Fibroblast of lung (primary cell): Measurements from ENCODE around the gene WWOX. TPM values are rescaled to one million over a fixed set of nuclear protein-coding genes. Genes with fewer than 3 reads are reported as not detected.

ENCODE experiments used
- DNase-seq, 2 donors: peaks; one replicate each; pipeline versions ENCODE4 v3.0.0 to v3.0.0-alpha.2; 2010; ENCODE audit warnings: low read depth in 2 of 2
- H2AFZ ChIP-seq: 2 replicates; pipeline ENCODE4 v1.5.1; 2012; ENCODE audit warnings: low read length, control low read depth, inconsistent platforms
- H3K27ac ChIP-seq: 2 replicates; pipeline ENCODE4 v1.5.1; 2011; ENCODE audit warnings: low read length, control low read depth; ENCODE audit not compliant: insufficient read depth
- H3K27me3 ChIP-seq: 2 replicates; pipeline ENCODE4 v1.5.1; 2011; ENCODE audit warnings: mild to moderate bottlenecking, low read length; ENCODE audit not compliant: control insufficient read depth, insufficient read depth
- H3K36me3 ChIP-seq: 2 replicates; pipeline ENCODE4 v1.5.1; 2011; ENCODE audit warnings: low read length; ENCODE audit not compliant: control insufficient read depth, insufficient read depth
- H3K4me1 ChIP-seq: 2 replicates; pipeline ENCODE4 v1.5.1; 2011; ENCODE audit warnings: low read length; ENCODE audit not compliant: control insufficient read depth, insufficient read depth; ENCODE audit errors: extremely low read depth
- H3K4me2 ChIP-seq: 2 replicates; pipeline ENCODE4 v1.5.1; 2011; ENCODE audit warnings: low read length, control low read depth; ENCODE audit not compliant: insufficient read depth; ENCODE audit errors: extremely low read depth
- H3K4me3 ChIP-seq, 4 experiments: fragments of 200-600 bp in 1 of 4; sonication (generic) in 1 of 4; replicated peaks in 1 of 4; 2 replicates each; pipeline ENCODE4 v1.5.1; 2011 to 2016; ENCODE audit warnings: low read length in 4 of 4, low read depth in 3 of 4, mild to moderate bottlenecking in 3 of 4, control low read depth in 2 of 4, inconsistent platforms in 1 of 4, mixed read lengths in 1 of 4; ENCODE audit not compliant: insufficient read depth in 1 of 4; ENCODE audit errors: control extremely low read depth in 1 of 4
- H3K79me2 ChIP-seq: 2 replicates; pipeline ENCODE4 v1.5.1; 2012; ENCODE audit warnings: mild to moderate bottlenecking, low read length, inconsistent platforms; ENCODE audit not compliant: control insufficient read depth, insufficient read depth
- H3K9ac ChIP-seq: 2 replicates; pipeline ENCODE4 v1.5.1; 2011; ENCODE audit warnings: mild to moderate bottlenecking, low read length, control low read depth; ENCODE audit not compliant: insufficient read depth
- H3K9me3 ChIP-seq: 2 replicates; pipeline ENCODE4 v1.5.1; 2012; ENCODE audit warnings: low read depth, low read length; ENCODE audit not compliant: control insufficient read depth, insufficient read depth
- H4K20me1 ChIP-seq: 2 replicates; pipeline ENCODE4 v1.5.1; 2011; ENCODE audit warnings: low read length; ENCODE audit not compliant: control insufficient read depth, insufficient read depth; ENCODE audit errors: extremely low read depth
- CTCF ChIP-seq, 2 donors: IDR thresholded peaks in 1 of 2; conservative IDR thresholded peaks in 1 of 2; 1 replicate in 1 of 2; 2 replicates in 1 of 2; pipeline ENCODE4 v1.5.1; 2011 to 2012; ENCODE audit warnings: low read length in 2 of 2, control low read depth in 1 of 2, inconsistent platforms in 1 of 2, low read depth in 1 of 2, mild to moderate bottlenecking in 1 of 2
- EZH2 ChIP-seq: IDR thresholded peaks from 2 replicates; pipeline ENCODE4 v1.5.1; 2012; ENCODE audit warnings: low read length, control low read depth, mild to moderate bottlenecking; ENCODE audit errors: missing control alignments
- polyA plus RNA-seq, 2 donors: library from polyadenylated mRNA; depleted of rRNA in 1 of 2; stranded (reverse) in 1 of 2; unstranded in 1 of 2; fragments of >200 nt; gene quantifications; 2 replicates each; pipeline ENCODE4 v1.2.1, GENCODE V29; 2011 to 2012; ENCODE audit warnings: missing spikeins in 1 of 2
- total RNA-seq: library from RNA; depleted of rRNA; stranded (reverse); fragments of >200 nt; gene quantifications from 2 replicates; pipeline ENCODE4 v1.2.1, GENCODE V29; 2014

Gene WWOX
- total and polyA plus RNA-seq, 2 donors (not counting 1 experiment from before 2014, with no cell fraction given): 5.6 to 16.3 TPM

- no peaks in the 10 kb centered on the region for H3K9me3 ChIP-seq
- H3K79me2 ChIP-seq: no peaks in the 10 kb centered on the region
- H3K36me3 ChIP-seq: no peaks in the 10 kb centered on the region
- H3K27ac ChIP-seq: no peak overlapping the region
- no peaks in the 10 kb centered on the region for H3K4me1 ChIP-seq
- no peak overlapping the region for H3K4me3 ChIP-seq
- no peak overlapping the region for H3K9ac ChIP-seq
- no peak overlapping the region for H3K4me2 ChIP-seq
- H2AFZ ChIP-seq: no peak overlapping the region
- H3K27me3 ChIP-seq: no peaks in the 10 kb centered on the region
- DNase-seq: peak in 1 of 2 donors; percentile 20
- TF ChIP-seq CTCF (conservative IDR thresholded peaks at IDR 0.05 in 1 of 2, IDR thresholded peaks at IDR 0.05 in 1 of 2; ENCODE audit: low read depth in 1 of 2, low read length in 2 of 2) (no peak), EZH2 (no peak)
- no peaks in the 10 kb centered on the region for H4K20me1 ChIP-seq
Observed at GRCh38 chr16:78729687-78730086, 630.2 kb downstream of the WWOX start.

GRCh38 chr16:78731785-78732184, 632.3 kb downstream of the WWOX start:
- TF ChIP-seq EZH2 (no peak), CTCF (conservative IDR thresholded peaks at IDR 0.05 in 1 of 2, IDR thresholded peaks at IDR 0.05 in 1 of 2; ENCODE audit: low read depth in 1 of 2, low read length in 2 of 2) (no peak)
- no peak overlapping the region for H3K27ac ChIP-seq
- no peaks in the 10 kb centered on the region for H4K20me1 ChIP-seq
- no peaks in the 10 kb centered on the region for H3K4me1 ChIP-seq
- H3K9ac ChIP-seq: no peak overlapping the region
- H3K36me3 ChIP-seq: no peaks in the 10 kb centered on the region
- H3K79me2 ChIP-seq: no peaks in the 10 kb centered on the region
- no peak overlapping the region for H2AFZ ChIP-seq
- no peaks in the 10 kb centered on the region for H3K9me3 ChIP-seq
- H3K4me2 ChIP-seq: no peak overlapping the region
- H3K27me3 ChIP-seq: no peaks in the 10 kb centered on the region
- DNase-seq: no peak
- no peak overlapping the region for H3K4me3 ChIP-seq

- H3K9me3 ChIP-seq: no peaks in the 10 kb centered on the region
- H2AFZ ChIP-seq: no peak overlapping the region
- no peak for DNase-seq
- no peak overlapping the region for H3K4me3 ChIP-seq
- no peaks in the 10 kb centered on the region for H3K27me3 ChIP-seq
- H3K27ac ChIP-seq: no peak overlapping the region
- H3K4me1 ChIP-seq: no peaks in the 10 kb centered on the region
- no peaks in the 10 kb centered on the region for H4K20me1 ChIP-seq
- TF ChIP-seq CTCF (conservative IDR thresholded peaks at IDR 0.05 in 1 of 2, IDR thresholded peaks at IDR 0.05 in 1 of 2; ENCODE audit: low read depth in 1 of 2, low read length in 2 of 2): no peak
- no peak for TF ChIP-seq EZH2
- no peak overlapping the region for H3K9ac ChIP-seq
- H3K79me2 ChIP-seq: no peaks in the 10 kb centered on the region
- H3K36me3 ChIP-seq: no peaks in the 10 kb centered on the region
- H3K4me2 ChIP-seq: no peak overlapping the region
Observed at GRCh38 chr16:78732696-78733095, 633.2 kb downstream of the WWOX start.
